MCF 10A (cell line): Measurements from ENCODE around the gene HOXD9. TPM values are rescaled to one million over a fixed set of nuclear protein-coding genes. Genes with fewer than 3 reads are reported as not detected.

Experiments used
- BruUV-seq: library from RNA; stranded (reverse); fragments of 400-500 nt; replicated peaks from 2 replicates; lab custom pipeline; 2021; lab: Mats Ljungman, UMichigan
- CTCF ChIA-PET: fragments of 300-600 bp; sonication (Branson Sonifier 250); formaldehyde crosslinking; extraction: SDS; loops from one replicate; lab custom pipeline; 2021; ENCODE audit warnings: antibody characterized with exemption, inconsistent platforms; lab: Yijun Ruan, JAX
- POLR2A ChIA-PET: fragments of 300-600, 350-650 bp; sonication (Branson Sonifier 250); formaldehyde crosslinking; extraction: SDS; loops from one replicate; lab custom pipeline; 2020; ENCODE audit warnings: antibody characterized with exemption, inconsistent platforms; lab: Yijun Ruan, JAX
- DNase-seq: peaks from one replicate; pipeline ENCODE4 v3.0.0-alpha.2; 2018; ENCODE audit not compliant: unreplicated experiment
- H3K27ac Mint-ChIP-seq: one replicate; pipeline ENCODE4 v1.8.0; 2022; ENCODE audit warnings: mild to moderate bottlenecking, low read depth, mixed read lengths; ENCODE audit not compliant: unreplicated experiment
- H3K27me3 Mint-ChIP-seq: one replicate; pipeline ENCODE4 v1.8.0; 2022; ENCODE audit warnings: mixed read lengths; ENCODE audit not compliant: insufficient read depth, unreplicated experiment
- H3K36me3 Mint-ChIP-seq: one replicate; pipeline ENCODE4 v1.8.0; 2022; ENCODE audit warnings: mild to moderate bottlenecking, moderate library complexity, mixed read lengths; ENCODE audit not compliant: insufficient read depth, unreplicated experiment
- H3K4me1 Mint-ChIP-seq: one replicate; pipeline ENCODE4 v1.8.0; 2022; ENCODE audit warnings: mixed read lengths; ENCODE audit not compliant: insufficient read depth, unreplicated experiment
- H3K4me3 Mint-ChIP-seq: one replicate; pipeline ENCODE4 v1.8.0; 2022; ENCODE audit warnings: mild to moderate bottlenecking, moderate library complexity, mixed read lengths; ENCODE audit not compliant: unreplicated experiment
- H3K9me3 Mint-ChIP-seq: one replicate; pipeline ENCODE4 v1.8.0; 2022; ENCODE audit warnings: mixed read lengths; ENCODE audit not compliant: unreplicated experiment
- CTCF ChIP-seq: fragments of 200-600 bp; IDR thresholded peaks from one replicate; pipeline ENCODE4 v1.8.0; 2022; ENCODE audit warnings: antibody characterized with exemption, mild to moderate bottlenecking; ENCODE audit not compliant: unreplicated experiment
- intact Hi-C: fragments of 100-400 bp; cut with micrococcal nuclease; formaldehyde crosslinking; loops from 2 replicates; pipeline ENCODE4 v1.14.1; 2022
- total RNA-seq: library from RNA; stranded (reverse); gene quantifications from 2 replicates; pipeline ENCODE4 v1.2.3, GENCODE V29; 2022

HOXD9 gene
- total RNA-seq, 1 experiment from 2014 or later: not detected

- DNase-seq: no peak
- intact Hi-C loops: no loop called here
- Mint-ChIP-seq H3K9me3 (no peaks in the 10 kb centered on the region), H3K27me3 (no peaks in the 10 kb centered on the region), H3K27ac (no peak overlapping the region), H3K4me3 (no peak overlapping the region), H3K36me3 (peaks cover 5% of the 10 kb centered on the region), H3K4me1 (no peaks in the 10 kb centered on the region)
- ChIA-PET POLR2A (no interaction called here), CTCF (interaction anchor here (0.6 kb wide), 1 partner anchor 659 kb away, joined by 3 read pairs; no protein-coding TSS in a partner anchor)
- no TSS peak for BruUV-seq
- no peak for TF ChIP-seq CTCF
Measured at GRCh38 chr2:176156301-176156806, 33.8 kb downstream of the HOXD9 start.

GRCh38 chr2:176156807-176157498 lies 34.4 kb downstream of the HOXD9 start, which contains the start of gene HOXD3:
Gene HOXD3 (plus strand): TSS chr2:176157307. CDS start chr2:176169115, 11,808 bp downstream.
- Mint-ChIP-seq H3K36me3 (peaks cover 5% of the 10 kb centered on the region), H3K27ac (no peak within 1 kb of the TSS), H3K9me3 (no peaks in the 10 kb centered on the region), H3K4me1 (no peaks in the 10 kb centered on the region), H3K27me3 (no peaks in the 10 kb centered on the region), H3K4me3 (no peak within 1 kb of the TSS)
- POLR2A ChIA-PET: interaction anchor here (0.7 kb wide), 1 partner anchor 303 kb away, joined by 3 read pairs; no protein-coding TSS in a partner anchor
- DNase-seq: no peak
- intact Hi-C loops: no loop called here
- no TSS peak for BruUV-seq
- CTCF ChIA-PET: interaction anchor here (0.6 kb wide), 1 partner anchor 659 kb away, joined by 3 read pairs; no protein-coding TSS in a partner anchor
- TF ChIP-seq CTCF: no peak

GRCh38 chr2:176157499-176158185 lies 35.1 kb downstream of the HOXD9 start:
- no peaks in the 10 kb centered on the region for H3K27me3 Mint-ChIP-seq
- intact Hi-C loops: no loop called here
- H3K4me1 Mint-ChIP-seq: no peaks in the 10 kb centered on the region
- H3K36me3 Mint-ChIP-seq: peaks cover 5% of the 10 kb centered on the region
- no peak overlapping the region for H3K4me3 Mint-ChIP-seq
- ChIA-PET CTCF (no interaction called here), POLR2A (interaction anchor here (0.6 to 0.7 kb wide), 3 partner anchors 9 to 495 kb away, joined by 3 read pairs; no protein-coding TSS in a partner anchor)
- H3K9me3 Mint-ChIP-seq: no peaks in the 10 kb centered on the region
- no TSS peak for BruUV-seq
- no peak overlapping the region for H3K27ac Mint-ChIP-seq
- TF ChIP-seq CTCF: no peak
- no peak for DNase-seq

- no peak for DNase-seq
- Mint-ChIP-seq H3K27me3 (no peaks in the 10 kb centered on the region), H3K36me3 (peaks cover 5% of the 10 kb centered on the region), H3K27ac (no peak overlapping the region), H3K4me3 (no peak overlapping the region), H3K4me1 (no peaks in the 10 kb centered on the region), H3K9me3 (no peaks in the 10 kb centered on the region)
- POLR2A ChIA-PET: interaction anchor here (0.6 to 0.7 kb wide), 2 partner anchors 8 to 495 kb away, joined by 3 read pairs; no protein-coding TSS in a partner anchor
- CTCF ChIA-PET: no interaction called here
- TF ChIP-seq CTCF: no peak
- intact Hi-C loops: no loop called here
- no TSS peak for BruUV-seq
Measured at GRCh38 chr2:176158186-176158591, 35.7 kb downstream of the HOXD9 start.
